HG03571 (cell line): ENCODE results near the gene NUBPL.
"Not testable (repeated sequence)": the region's sequence is repeated elsewhere in the genome, so short reads cannot be mapped to it uniquely, and the experiment has no call there.

Experiments
- ATAC-seq: cut with Tn5 transposase; IDR thresholded peaks from one replicate; pipeline ENCODE4 v1.9.1; 2021; ENCODE audit not compliant: unreplicated experiment

The NUBPL gene

DNA sequence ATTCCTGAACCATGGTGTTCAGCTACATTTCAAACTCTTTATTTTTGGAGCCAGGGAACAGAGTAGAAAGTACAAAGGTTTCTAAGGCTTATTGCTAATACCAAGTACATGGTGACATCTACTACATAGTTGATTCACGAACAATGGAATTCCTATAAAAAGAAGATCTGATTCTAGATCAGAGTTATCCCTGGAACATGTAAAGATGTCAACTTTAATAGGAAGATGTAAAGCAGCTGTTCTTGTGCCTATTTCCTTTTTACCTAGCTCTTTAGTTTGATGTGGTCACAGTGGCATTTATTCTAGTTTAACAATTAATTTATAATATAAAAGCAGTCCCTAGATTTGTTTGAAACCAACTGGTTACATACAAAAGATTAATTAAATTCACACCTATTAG is 99.5 kb downstream of the NUBPL start:
- ATAC-seq = no peak

DNA sequence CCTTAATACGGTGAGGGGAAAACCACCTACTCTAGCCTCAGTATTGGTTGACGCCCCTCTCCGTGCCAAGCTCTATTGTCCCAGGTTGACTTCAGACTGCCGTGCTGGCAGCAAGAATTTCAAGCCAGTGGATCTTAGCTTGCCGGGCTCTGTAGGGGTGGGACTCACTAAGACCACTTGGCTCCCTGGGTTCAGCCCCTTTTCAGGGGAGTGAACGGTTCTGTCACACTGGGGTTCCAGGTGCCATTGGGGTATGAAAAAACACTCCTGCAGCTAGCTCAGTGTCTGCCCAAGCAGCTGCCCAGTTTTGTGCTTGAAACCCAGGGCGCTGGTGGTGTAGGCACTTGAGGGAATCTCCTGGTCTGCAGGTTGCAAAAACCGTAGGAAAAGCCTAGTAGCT is 107.1 kb downstream of the NUBPL start:
- no peak for ATAC-seq

DNA sequence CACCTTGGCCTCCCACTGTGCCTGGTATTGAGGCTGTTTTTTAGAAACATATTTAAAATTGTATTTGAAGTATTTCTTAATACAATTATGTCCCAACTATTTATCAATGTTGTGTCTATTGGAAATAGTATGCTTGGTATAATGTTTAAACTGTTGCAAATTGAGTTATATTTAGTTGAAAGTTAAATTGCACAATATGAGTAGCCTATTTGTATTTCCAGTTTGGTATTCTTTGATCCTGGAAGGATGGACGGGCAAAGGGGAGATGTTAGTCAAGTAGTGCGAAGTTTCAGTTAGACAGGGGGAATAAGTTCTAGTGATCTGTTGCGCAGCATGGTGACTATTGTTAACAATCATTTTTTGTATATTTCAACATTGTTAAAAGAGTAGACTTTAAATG is 111.5 kb downstream of the NUBPL start:
- ATAC-seq = no peak

DNA sequence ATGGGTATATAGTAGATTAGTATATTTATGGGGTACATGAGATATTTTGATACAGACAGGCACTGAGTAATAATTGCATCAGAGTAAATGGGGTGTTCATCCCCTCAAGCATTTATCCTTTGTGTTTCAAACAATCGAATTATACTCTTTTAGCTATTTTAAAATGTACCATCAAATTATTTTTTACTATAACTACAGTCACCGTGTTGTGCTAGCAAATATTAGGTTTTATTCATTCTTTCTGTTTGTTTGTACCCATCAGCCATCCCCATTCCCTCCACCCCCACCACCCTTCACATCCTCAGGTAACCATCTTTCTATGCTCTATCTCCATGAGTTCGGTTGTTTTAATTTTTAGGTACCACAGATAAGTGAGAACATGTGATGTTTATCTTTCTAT is 115.8 kb downstream of the NUBPL start:
- ATAC-seq = no peak

DNA sequence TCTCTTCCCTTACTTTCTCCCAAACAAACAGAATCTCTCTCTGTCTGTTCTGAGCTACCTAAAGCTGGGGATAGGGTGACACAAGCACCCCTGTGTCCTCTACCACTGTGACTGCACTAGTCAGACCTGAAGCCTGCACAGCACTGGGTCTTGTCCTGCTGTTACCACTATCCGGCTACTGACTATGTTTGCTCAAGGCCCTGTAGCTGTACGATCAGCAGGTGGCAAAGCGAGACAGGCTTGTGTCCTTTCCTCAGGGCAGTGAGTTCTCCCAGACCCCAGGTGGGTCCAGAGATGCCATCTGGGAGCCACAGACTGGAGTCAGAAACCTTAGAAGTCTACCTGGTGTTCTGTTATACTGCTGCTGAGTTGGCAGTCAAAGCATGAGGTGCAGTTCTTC is 116.4 kb downstream of the NUBPL start:
- no peak for ATAC-seq

DNA sequence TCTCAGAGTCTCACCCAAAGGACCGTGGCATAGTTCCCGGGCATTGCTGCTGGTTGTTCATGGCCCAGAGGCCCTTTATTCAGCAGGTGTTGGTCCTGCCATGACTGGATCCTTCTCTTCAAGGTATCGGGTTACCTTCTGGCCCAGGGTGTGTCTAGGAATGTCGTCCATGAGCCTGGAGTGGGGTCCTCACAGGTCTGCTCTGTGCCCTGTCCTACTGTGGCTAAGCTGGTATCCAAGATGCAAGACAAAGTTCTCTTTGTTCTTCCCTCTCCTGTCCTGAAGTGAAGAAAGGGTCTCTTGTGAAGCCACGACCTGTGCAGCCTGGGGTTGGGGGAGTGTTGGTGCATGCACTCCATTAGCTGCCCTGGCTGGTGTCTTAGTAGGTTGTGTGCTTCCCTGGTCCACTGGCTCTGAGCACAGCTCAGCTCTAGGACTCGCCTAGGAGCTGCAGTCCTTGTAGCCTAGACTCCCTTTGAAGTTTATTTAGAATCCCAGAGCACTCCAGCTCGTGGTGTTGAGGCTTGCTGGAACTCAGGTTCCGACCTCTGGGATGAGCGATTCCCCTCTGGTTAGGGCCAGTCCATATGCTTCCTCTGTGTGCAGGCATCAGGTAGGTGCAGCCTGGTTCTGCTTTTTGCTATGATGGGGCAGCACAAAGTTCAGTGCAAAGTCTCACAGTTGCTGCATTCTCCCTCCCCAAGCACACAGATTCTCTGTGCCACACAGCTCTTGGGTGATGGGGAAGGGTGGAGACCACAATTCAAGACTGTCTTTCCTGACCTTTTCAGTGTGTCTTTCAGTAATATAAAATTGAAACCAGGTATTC is 117.4 kb downstream of the NUBPL start:
- no peak for ATAC-seq

DNA sequence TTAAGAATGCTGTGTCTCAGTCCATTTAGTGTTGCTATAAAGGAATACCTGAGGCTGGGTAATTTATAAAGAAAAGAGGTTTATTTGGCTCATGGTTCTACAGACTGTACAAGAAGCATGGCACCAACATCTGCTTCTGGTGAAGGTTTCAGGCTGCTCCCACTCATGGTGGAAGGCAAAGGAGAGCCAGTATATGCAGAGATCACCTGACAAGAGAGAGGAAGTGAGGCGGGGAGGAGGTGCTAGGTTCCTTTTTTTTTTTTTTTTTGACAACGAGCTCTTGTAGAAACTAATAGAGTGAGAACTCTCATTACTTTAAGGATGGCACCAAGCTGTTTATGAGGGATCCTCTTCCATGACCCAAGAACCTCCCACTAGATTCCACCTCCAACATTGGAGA is 121.6 kb downstream of the NUBPL start:
- no peak for ATAC-seq

DNA sequence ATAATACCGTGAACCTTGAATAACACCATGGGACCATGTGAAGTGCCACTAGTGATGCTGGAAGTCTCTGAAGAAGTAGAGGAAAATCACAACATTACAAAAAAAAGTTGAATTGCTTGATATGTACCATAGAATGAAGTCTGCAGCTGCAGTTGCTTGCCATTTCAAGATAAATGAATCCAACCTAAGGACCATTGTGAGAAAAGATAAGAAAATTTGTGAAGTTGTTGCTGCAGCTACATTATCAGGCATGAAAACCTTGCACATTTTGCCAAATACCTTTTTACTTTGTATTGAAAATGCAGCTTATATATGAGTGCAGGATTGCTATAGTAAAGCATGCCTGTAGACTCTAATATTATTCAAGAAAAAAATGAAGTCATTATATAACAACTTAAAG is 126.5 kb downstream of the NUBPL start:
- no peak for ATAC-seq

DNA sequence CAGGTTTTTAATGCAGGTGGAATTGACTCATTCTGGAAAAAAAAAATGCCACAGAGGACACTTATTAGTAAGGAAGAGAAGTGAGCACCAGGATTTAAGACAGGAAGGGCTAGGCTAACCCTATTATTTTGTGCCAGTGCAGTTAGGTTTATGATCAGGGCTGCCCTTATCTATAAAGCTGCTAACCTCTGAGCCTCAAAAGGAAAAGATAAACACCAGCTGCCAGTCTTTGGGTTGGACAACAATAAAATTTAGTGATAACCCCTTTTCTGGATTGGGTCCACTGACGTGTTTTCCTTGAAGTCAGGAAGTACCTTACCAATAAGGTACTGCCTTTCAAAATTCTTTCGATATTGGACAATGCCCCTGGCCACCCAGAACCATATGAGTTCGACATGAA is 128.9 kb downstream of the NUBPL start:
- ATAC-seq = no peak

DNA sequence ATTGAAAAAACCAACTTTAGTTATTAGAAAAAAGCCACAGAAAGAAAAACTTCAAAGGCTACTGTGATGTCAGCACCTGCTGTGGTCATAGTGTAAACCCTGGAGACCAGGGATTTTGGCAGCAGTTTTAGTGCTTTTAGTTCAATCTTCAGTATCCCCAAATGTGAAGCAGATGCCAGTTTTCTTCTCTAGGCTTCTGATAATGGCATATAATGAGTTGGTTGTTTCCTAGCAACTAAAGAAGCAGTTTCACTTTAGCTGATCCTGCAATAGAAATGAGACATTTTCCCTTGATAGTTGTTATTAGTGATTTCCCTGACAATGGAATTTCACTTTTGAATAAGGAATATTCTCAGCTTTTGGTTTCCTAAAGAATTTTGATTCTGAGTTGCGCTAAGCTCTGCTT is 131.2 kb downstream of the NUBPL start:
- ATAC-seq = no peak

DNA sequence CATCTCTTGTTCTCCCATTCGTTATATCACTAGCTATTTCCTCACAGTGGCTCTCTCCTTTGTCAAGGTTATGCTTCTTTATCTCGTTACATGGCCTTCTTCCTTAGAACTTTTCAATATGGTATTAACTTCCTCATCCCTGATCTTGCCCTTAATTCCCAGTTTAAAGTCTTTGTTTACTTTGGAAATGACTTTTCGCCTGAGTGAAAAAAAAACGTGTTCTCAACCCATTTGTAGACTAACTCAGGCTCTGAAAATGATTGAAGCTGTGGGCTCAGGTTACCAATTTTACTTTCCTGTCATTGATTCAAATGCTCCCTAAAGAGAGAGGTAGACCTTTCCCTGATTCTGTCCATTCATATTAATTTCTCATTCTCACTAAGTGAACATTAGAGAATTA is 135.2 kb downstream of the NUBPL start:
- ATAC-seq = no peak

DNA sequence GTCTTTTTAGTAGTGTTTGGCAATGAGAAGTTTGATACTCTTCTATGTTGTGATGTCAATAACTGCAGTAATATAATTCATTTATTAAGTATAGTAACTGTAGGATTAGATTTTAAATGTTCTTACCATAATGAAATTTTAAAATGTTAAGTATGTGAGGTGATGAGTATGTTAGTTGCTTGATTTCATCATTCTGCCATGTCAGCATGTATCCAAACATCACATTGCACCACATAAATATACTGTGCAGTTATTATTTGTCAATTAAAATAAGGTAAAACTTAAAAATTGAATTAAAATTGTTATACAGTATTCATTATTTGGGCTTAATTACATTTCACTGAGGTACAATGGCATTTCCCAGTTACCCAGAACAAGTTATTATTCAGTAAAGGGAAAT is 138.6 kb downstream of the NUBPL start:
- no peak for ATAC-seq

DNA sequence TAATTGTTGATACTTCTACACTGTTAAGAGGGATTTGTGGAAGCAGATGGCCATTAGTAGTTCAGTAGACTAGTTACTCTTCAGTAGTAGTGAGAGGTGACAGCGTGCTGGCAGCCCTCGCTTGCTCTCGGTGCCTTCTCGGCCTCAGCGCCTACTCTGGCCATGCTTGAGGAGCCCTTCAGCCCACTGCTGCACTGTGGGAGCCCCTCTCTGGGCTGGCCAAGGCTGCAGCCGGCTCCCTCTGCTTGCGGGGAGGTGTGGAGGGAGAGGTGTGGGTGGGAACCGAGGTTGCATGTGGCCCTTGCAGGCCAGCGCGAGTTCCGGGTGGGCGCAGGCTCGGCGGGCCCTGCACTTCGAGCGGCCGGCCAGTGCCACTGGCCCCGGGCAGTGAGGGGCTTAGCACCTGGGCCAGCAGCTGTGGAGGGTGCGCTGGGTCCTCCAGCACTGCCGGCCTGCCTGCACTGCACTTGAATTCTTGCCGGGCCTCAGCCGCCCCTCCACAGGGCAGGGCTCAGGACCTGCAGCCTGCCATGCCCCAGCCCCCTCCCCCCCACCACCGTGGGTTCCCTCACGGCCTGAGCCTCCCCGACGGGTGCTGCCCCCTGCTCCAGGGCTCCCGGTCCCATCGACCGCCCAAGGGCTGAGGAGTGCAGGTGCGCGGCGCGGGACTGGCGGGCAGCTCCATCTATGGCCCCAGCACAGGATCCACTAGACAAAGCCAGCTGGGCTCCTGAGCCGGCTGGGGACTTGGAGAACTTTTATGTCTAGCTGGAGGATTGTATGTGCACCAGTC is 139.3 kb downstream of the NUBPL start:
- ATAC-seq = no peak

DNA sequence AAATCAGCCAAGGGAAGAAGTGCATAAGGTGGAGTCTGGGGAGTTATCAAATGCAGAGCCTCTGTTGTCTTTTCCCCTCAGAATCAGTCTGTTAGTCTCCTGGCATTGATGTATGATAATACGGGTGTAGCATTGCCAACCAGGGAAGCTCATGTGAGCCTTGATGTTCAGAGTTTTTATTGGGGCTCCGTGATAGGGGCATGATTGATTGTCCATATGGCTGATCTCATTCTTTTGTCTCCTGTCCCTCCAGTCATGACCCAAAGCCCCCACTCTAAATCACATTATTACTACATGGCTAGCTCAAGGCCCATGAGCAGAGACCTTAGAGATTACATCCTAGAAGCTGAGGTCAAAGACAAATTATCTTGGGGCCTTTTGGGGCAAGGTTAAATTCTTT is 140.9 kb downstream of the NUBPL start:
- no peak for ATAC-seq

DNA sequence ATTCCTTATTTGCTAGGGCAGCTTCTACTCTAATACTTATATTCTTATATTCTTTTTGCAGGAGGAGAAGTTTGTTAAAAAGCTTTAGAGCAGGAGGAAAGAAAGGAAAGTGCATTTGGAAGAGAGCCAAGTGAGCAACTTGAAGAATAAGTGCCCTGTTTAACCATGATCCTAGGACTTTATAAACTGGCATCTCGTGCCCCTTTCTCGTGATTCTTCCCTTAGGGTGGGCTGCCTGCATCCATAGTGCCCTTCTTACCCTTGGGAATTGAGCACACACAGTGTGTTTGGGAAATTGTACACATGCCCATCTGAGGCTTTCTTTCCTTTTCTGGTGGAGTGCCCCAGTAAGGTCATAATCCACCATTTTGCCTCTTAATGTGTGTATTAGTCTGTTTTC is 141.9 kb downstream of the NUBPL start:
- ATAC-seq = no peak

DNA sequence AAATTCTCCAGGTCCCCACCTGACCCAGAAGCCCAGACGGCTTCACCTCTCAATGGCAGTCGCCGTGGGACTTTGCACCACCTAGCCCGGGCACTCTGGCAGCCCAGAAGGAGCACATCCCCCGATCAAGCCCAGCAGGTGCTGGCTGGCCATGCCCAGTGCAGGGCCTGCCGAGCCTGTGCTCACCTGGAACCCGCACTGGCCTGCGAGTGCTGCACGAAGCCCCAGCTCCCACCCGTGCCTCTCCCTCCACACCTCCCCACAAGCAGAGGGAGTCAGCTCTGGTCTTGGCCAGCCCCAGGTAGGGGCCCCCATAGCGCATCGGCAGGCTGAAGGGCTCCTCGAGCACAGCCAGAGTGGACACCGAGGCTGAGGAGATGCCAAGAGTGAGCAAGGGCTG is 144.5 kb downstream of the NUBPL start:
- ATAC-seq = no peak

DNA sequence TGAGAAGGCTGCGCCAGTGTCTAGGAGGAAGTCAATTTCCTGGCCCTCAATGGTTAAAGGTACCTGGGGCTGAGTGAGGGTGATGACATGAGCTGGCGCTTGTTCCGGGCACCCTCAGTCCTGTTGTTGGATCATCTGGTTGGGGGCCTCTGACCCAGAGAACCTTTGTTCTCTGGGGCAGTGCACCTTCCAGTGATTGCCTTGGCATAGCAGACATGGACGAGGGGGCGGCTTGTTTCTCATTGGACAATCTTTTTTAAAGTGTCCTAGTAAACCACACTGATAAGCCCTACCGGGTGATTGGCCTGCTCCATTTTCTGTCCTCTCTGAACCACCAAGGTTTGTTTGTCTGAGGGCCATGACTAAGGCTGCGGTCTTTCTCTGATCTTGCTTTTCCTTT is 147.5 kb downstream of the NUBPL start:
- ATAC-seq = not testable (repeated sequence)

DNA sequence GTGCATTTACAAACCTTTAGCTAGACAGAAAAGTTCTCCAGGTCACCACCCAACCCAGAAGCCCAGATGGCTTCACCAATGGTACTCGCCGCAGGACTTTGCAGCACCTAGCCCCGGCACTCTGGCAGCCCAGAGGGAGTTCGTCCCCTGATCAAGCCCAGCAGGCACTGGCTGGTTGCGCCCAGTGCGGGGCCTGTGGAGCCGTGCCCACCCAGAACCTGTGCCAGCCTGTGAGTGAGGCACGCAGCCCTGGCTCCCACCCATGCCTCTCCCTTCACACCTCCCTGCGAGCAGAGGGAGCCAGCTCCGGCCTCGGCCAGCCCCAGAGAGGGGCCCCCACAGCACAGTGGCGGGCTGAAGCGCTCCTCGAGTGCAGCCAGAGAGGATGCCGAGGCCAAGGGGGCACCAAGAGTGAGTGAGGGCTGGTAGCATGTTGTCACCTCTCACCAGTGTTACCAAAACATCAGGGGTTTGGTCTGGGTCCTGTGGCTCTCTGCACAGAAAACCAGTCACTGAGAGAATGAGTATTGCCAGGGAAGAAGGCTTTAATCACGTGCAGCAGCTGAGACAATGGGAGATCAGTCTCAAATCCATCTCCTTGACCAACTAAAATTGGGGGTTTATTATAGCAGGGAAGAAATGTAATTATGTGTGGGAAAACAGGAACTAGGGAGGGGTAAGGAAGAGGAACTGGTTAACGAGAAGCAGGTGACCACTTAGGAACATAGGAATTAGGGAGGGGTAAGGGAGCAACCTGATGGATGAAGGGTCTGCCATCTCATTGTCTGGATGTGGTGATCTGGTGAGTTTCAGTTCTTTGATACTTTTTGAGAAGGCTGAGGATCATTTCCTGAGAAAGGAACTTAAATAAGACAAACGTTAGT is 151.3 kb downstream of the NUBPL start:
- ATAC-seq = no peak

DNA sequence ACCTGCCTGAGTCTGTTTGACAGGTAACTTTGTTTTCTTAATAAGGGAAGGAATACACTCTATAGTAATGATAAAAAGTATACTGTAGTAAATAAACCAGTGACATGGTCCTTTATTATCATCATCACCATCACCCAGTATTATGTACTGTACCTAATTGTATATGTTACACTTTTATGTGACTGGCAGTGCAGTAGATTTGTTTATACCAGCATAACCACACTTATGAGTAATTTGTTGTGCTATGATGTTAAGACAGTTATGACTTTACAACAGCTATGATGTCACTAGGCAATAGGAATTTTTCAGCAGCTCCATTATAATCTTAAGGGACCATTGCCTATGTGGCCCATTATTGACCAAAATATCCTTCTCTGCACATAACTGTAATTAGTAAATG is 155.0 kb downstream of the NUBPL start:
- no peak for ATAC-seq

DNA sequence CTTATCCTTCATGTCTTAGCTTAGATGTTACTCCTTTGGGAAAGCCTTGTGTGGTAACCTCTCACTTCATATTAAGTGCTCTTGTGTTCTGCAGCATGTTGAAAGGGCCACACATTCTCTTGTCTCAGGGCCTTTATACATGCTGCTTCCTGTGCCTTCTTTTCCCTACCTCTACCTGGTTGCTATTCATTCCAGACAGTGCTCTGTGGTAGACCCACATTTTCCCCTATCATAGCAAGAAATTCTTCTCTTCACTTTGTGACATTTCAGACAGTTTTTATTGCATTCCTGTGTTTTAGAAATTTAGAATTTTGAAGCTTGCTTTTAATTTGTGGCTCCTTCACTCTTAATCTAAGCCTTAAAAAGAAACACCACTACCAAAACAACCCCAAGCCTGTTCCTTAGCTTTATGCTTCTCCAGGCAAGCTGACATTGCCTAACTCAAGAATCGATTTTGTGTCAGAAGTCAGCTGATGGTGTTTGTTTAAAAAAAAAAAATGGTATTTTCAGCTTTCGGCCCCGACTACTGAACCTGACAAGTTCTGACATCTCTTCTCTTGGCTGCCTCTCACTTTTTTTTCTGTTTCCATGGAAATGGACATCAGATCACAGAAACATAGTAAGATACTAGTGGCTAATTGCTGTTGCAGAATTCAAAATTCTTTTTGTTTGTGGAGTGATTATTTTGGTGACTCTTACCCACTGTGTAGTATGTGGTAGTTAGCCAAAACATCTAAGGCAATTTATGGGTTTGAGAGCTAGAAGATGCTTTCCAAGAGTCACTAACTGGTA is 156.3 kb downstream of the NUBPL start:
- no peak for ATAC-seq

DNA sequence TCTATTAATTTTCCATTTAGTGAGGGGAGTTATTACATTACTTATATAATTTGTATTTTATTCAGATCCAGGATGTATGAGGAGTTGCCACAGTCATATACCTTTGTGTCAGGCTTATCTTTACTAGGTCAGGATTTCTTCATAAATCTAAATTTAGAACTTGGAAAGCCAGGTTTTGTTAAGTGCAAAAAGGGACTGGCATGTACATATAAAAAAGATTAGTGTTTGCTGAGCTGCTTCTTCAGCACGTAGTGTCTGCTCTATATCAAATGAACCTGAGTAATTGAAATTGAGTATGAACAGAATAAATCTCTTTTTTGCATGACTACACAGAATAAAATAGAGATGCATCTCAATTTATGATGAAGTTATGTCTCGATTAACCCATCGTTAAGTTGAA is 157.4 kb downstream of the NUBPL start:
- ATAC-seq = no peak
